ENCODE measurements around the gene SHKBP1. TPM values are rescaled to one million over a fixed set of nuclear protein-coding genes. Genes with fewer than 3 reads are reported as not detected.
A peak's percentile ranks its signal among the peaks of the same experiment; 100 is the strongest.

The SHKBP1 gene
- polyA plus RNA-seq, 1 donor from 2014 or later: 3.8 TPM

- H3K9me3 ChIP-seq (ENCODE audit: low read length): no peaks in the 10 kb centered on the region
- H3K9ac ChIP-seq (ENCODE audit: low read length): no peak overlapping the region
- H3K4me3 ChIP-seq (ENCODE audit: low read length): peak overlapping the region; percentile 57
- H2AFZ ChIP-seq (ENCODE audit: low read depth, low read length): no peak overlapping the region
- H3K27ac ChIP-seq (ENCODE audit: low read length): no peak overlapping the region
- H3K27me3 ChIP-seq (ENCODE audit: insufficient read depth, low read depth, low read length): peaks cover 47% of the 10 kb centered on the region
- H3K36me3 ChIP-seq (ENCODE audit: insufficient read depth, low read length): no peaks in the 10 kb centered on the region
- no peak overlapping the region for H3K4me2 ChIP-seq (ENCODE audit: low read length)
- no peaks in the 10 kb centered on the region for H3K79me2 ChIP-seq (replicated peaks; ENCODE audit: insufficient read depth, low read length)
- TF ChIP-seq CTCF (IDR thresholded peaks at IDR 0.05; ENCODE audit: poor library complexity, severe bottlenecking): no peak
- no peak for TF ChIP-seq EP300 (conservative IDR thresholded peaks at IDR 0.05; ENCODE audit: poor library complexity, severe bottlenecking)
- TF ChIP-seq RAD21 (conservative IDR thresholded peaks at IDR 0.05): no peak
- no peak for TF ChIP-seq MXI1 (conservative IDR thresholded peaks at IDR 0.05; ENCODE audit: poor library complexity, severe bottlenecking)
- TF ChIP-seq SMC3 (conservative IDR thresholded peaks at IDR 0.05; ENCODE audit: poor library complexity): no peak
- TF ChIP-seq REST (IDR thresholded peaks at IDR 0.05; ENCODE audit: borderline replicate concordance): no peak
- no peak for TF ChIP-seq POLR2AphosphoS5 (IDR thresholded peaks at IDR 0.05)
- TF ChIP-seq TAF1 (IDR thresholded peaks at IDR 0.05; ENCODE audit: low read depth): no peak
- TF ChIP-seq EZH2 (IDR thresholded peaks at IDR 0.05; ENCODE audit: borderline replicate concordance, insufficient read depth, low read length, poor library complexity, severe bottlenecking): no peak
- no peaks in the 10 kb centered on the region for H3K9me2 ChIP-seq (ENCODE audit: insufficient read depth, low read length)
- H3F3A ChIP-seq (ENCODE audit: insufficient read depth, low read length, poor library complexity, severe bottlenecking): peaks cover 4% of the 10 kb centered on the region
- H4K20me1 ChIP-seq (ENCODE audit: insufficient read depth): no peaks in the 10 kb centered on the region
Observed at GRCh38 chr19:40604647-40605215, 28.1 kb downstream of the SHKBP1 start.

GRCh38 chr19:40605216-40605971, 28.7 kb downstream of the SHKBP1 start:
- H3K9me2 ChIP-seq (ENCODE audit: insufficient read depth, low read length): no peaks in the 10 kb centered on the region
- peaks cover 4% of the 10 kb centered on the region for H3F3A ChIP-seq (ENCODE audit: insufficient read depth, low read length, poor library complexity, severe bottlenecking)
- H3K27me3 ChIP-seq (ENCODE audit: insufficient read depth, low read depth, low read length): peaks cover 50% of the 10 kb centered on the region
- H3K27ac ChIP-seq (ENCODE audit: low read length): no peak overlapping the region
- H3K4me2 ChIP-seq (ENCODE audit: low read length): no peak overlapping the region
- H3K9ac ChIP-seq (ENCODE audit: low read length): no peak overlapping the region
- H2AFZ ChIP-seq (ENCODE audit: low read depth, low read length): no peak overlapping the region
- no peaks in the 10 kb centered on the region for H3K36me3 ChIP-seq (ENCODE audit: insufficient read depth, low read length)
- H3K9me3 ChIP-seq (ENCODE audit: low read length): no peaks in the 10 kb centered on the region
- no peaks in the 10 kb centered on the region for H4K20me1 ChIP-seq (ENCODE audit: insufficient read depth)
- peak overlapping the region; percentile 57 for H3K4me3 ChIP-seq (ENCODE audit: low read length)
- no peaks in the 10 kb centered on the region for H3K79me2 ChIP-seq (replicated peaks; ENCODE audit: insufficient read depth, low read length)
- TF ChIP-seq RAD21 (conservative IDR thresholded peaks at IDR 0.05): no peak
- TF ChIP-seq CTCF (IDR thresholded peaks at IDR 0.05; ENCODE audit: poor library complexity, severe bottlenecking): no peak
- no peak for TF ChIP-seq POLR2AphosphoS5 (IDR thresholded peaks at IDR 0.05)
- TF ChIP-seq SMC3 (conservative IDR thresholded peaks at IDR 0.05; ENCODE audit: poor library complexity): no peak
- TF ChIP-seq EZH2 (IDR thresholded peaks at IDR 0.05; ENCODE audit: borderline replicate concordance, insufficient read depth, low read length, poor library complexity, severe bottlenecking): no peak
- TF ChIP-seq REST (IDR thresholded peaks at IDR 0.05; ENCODE audit: borderline replicate concordance): no peak
- no peak for TF ChIP-seq MXI1 (conservative IDR thresholded peaks at IDR 0.05; ENCODE audit: poor library complexity, severe bottlenecking)
- TF ChIP-seq EP300 (conservative IDR thresholded peaks at IDR 0.05; ENCODE audit: poor library complexity, severe bottlenecking): no peak
- TF ChIP-seq TAF1 (IDR thresholded peaks at IDR 0.05; ENCODE audit: low read depth): no peak
